ENCODE data around the gene GRK1. TPM values are rescaled to one million over a fixed set of nuclear protein-coding genes. Genes with fewer than 3 reads are reported as not detected.

GRK1 gene
- total RNA-seq, 4 donors from 2014 or later, result 0.07 to 0.12 TPM; not detected in 2

DNA sequence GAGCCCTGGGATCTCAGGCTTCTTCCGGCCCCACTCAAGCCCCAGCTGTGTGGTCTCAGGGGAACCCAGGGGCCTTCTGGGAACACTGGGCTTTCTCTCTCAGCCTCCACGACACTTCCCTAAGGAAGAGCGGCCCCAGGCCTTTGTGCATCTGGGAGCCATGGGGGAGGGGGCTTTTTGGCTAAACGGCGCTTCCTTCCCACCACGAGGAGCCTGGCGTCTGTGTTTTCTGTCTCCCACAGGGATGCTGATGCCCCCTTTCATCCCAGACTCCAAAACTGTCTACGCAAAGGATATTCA lies 67.8 kb downstream of the GRK1 start:
- Histone ChIP-seq H3K27ac (no peak overlapping the region), H3K4me1 (no peaks in the 10 kb centered on the region), H3K4me3 (no peak overlapping the region), H3K9me3 (no peaks in the 10 kb centered on the region), H3K36me3 (no peaks in the 10 kb centered on the region), H3K27me3 (no peaks in the 10 kb centered on the region)
- intact Hi-C loops (cut with DNase I; ENCODE audit: low total_unique reads), result no loop called here
- TF ChIP-seq, protein P1, sequence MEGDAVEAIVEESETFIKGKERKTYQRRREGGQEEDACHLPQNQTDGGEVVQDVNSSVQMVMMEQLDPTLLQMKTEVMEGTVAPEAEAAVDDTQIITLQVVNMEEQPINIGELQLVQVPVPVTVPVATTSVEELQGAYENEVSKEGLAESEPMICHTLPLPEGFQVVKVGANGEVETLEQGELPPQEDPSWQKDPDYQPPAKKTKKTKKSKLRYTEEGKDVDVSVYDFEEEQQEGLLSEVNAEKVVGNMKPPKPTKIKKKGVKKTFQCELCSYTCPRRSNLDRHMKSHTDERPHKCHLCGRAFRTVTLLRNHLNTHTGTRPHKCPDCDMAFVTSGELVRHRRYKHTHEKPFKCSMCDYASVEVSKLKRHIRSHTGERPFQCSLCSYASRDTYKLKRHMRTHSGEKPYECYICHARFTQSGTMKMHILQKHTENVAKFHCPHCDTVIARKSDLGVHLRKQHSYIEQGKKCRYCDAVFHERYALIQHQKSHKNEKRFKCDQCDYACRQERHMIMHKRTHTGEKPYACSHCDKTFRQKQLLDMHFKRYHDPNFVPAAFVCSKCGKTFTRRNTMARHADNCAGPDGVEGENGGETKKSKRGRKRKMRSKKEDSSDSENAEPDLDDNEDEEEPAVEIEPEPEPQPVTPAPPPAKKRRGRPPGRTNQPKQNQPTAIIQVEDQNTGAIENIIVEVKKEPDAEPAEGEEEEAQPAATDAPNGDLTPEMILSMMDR (IDR thresholded peaks at IDR 0.05), result no peak
- TF ChIP-seq POLR2A (IDR thresholded peaks at IDR 0.05), result no peak
- no peak for DNase-seq

DNA sequence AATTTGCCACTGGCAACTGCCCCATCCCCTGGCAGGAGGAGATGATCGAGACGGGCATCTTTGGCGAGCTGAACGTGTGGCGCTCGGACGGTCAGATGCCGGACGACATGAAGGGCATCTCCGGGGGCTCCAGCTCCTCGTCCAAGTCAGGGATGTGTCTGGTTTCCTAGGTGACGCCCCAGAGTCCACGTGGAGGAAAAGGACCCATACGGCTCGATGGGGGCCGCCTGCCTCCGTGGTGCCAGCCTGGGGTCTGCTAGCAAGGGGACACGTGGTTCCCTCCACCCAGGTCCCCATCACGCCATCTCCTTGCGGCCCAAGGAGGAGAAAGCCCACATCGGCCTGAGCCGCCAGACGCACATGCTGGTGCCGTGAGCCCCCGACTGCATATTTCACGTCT lies 68.2 kb downstream of the GRK1 start:
- intact Hi-C loops (cut with DNase I; ENCODE audit: low total_unique reads), result no loop called here
- H3K27ac ChIP-seq, result no peak overlapping the region
- TF ChIP-seq, protein P1 (IDR thresholded peaks at IDR 0.05), result no peak
- TF ChIP-seq POLR2A (IDR thresholded peaks at IDR 0.05), result no peak
- H3K4me3 ChIP-seq, result no peak overlapping the region
- H3K27me3 ChIP-seq, result no peaks in the 10 kb centered on the region
- no peak for DNase-seq
- H3K36me3 ChIP-seq, result no peaks in the 10 kb centered on the region
- H3K4me1 ChIP-seq, result no peaks in the 10 kb centered on the region
- H3K9me3 ChIP-seq, result no peaks in the 10 kb centered on the region

DNA sequence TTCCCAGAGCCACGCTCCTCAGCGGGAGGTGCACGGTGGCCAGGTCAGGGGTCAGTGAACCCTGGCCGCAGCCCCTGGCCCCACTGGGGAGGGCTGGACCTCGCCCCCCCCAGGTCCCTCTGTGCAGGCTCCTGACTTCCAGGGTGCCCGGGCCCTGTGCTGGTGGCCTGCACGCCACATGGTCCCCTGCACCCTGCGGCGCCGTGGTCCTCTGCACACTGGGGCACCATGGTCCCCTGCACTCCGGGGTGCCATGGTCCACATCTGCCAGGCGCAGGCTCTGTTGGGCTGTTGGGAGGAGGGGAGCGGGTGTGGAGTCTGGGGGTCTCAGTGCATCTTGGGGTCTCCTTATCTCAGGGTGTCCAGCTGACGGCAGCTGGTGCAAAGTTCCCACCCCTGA lies 68.7 kb downstream of the GRK1 start:
- H3K4me3 ChIP-seq, result no peak overlapping the region
- no peaks in the 10 kb centered on the region for H3K36me3 ChIP-seq
- H3K27ac ChIP-seq, result no peak overlapping the region
- intact Hi-C loops (cut with DNase I; ENCODE audit: low total_unique reads), result no loop called here
- H3K27me3 ChIP-seq, result no peaks in the 10 kb centered on the region
- no peaks in the 10 kb centered on the region for H3K9me3 ChIP-seq
- no peak for DNase-seq
- no peaks in the 10 kb centered on the region for H3K4me1 ChIP-seq
- TF ChIP-seq POLR2A (IDR thresholded peaks at IDR 0.05), result no peak
- TF ChIP-seq, protein P1 (IDR thresholded peaks at IDR 0.05), result no peak

DNA sequence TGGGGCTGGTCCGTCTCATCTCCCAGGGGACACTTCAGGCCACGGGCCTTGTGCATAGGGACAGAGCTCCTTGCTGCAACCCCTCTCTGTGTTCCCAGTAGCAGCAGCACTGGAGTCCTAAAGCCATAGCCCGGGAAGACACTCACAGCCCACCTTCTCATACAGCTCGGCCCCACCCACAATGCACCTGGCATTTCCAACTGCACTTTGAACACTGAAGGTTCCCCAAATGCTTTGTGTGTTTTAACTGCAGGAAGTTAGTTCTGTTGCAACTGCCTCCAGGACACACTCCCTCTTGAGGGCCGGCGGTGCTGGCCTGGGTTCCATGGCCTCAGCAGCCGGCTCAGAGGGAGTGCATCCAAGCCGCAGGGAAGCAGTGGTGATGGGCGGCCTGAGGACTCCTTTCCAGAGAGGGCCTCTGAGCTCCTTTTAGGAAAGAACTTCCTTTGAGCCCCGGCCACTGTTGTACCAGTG lies 69.3 kb downstream of the GRK1 start:
- Histone ChIP-seq H3K36me3 (no peaks in the 10 kb centered on the region), H3K9me3 (no peaks in the 10 kb centered on the region), H3K4me3 (no peak overlapping the region), H3K27ac (no peak overlapping the region), H3K27me3 (no peaks in the 10 kb centered on the region), H3K4me1 (no peaks in the 10 kb centered on the region)
- TF ChIP-seq POLR2A (IDR thresholded peaks at IDR 0.05), result no peak
- TF ChIP-seq, protein P1 (IDR thresholded peaks at IDR 0.05), result no peak
- no peak for DNase-seq
- intact Hi-C loops (cut with DNase I; ENCODE audit: low total_unique reads), result no loop called here

GRCh38 chr13:113737803-113738202 lies 70.8 kb downstream of the GRK1 start:
- TF ChIP-seq, protein P1 (IDR thresholded peaks at IDR 0.05), result no peak
- TF ChIP-seq POLR2A (IDR thresholded peaks at IDR 0.05), result no peak
- Histone ChIP-seq H3K4me1 (no peaks in the 10 kb centered on the region), H3K4me3 (no peak overlapping the region), H3K9me3 (no peaks in the 10 kb centered on the region), H3K36me3 (no peaks in the 10 kb centered on the region), H3K27ac (no peak overlapping the region), H3K27me3 (no peaks in the 10 kb centered on the region)
- DNase-seq, result no peak
- intact Hi-C loops (cut with DNase I; ENCODE audit: low total_unique reads), result no loop called here

Data from uterus (tissue), 4 donors.